Activated CD8-positive, alpha-beta memory T cell treated with anti-CD3 and anti-CD28 coated beads, Interleukin-2, amount 50 U/mL, for 4 hours (primary cell): ENCODE measurements around the gene AKAP12.

Source experiments
- DNase-seq: peaks from one replicate; pipeline ENCODE4 v3.0.0-alpha.2; 2020

AKAP12 gene

GRCh38 chr6:151239603-151240035 is at the start of gene AKAP12:
AKAP12 (plus strand) TSS chr6:151239967; CDS start chr6:151240563, 596 bp downstream.
- DNase-seq = no peak

- no peak for DNase-seq
These were observed 48.2 kb upstream of the AKAP12 start for GRCh38 chr6:151191527-151191926.

GRCh38 chr6:151196555-151196954 is 43.2 kb upstream of the AKAP12 start:
- DNase-seq = no peak

GRCh38 chr6:151197556-151197955 is 42.2 kb upstream of the AKAP12 start:
- no peak for DNase-seq

GRCh38 chr6:151199991-151200390 is 39.8 kb upstream of the AKAP12 start:
- no peak for DNase-seq

GRCh38 chr6:151205721-151206600 is 33.8 kb upstream of the AKAP12 start:
- no peak for DNase-seq

GRCh38 chr6:151207674-151208073 is 32.1 kb upstream of the AKAP12 start:
- DNase-seq = no peak

- DNase-seq = no peak
These were observed 30.5 kb upstream of the AKAP12 start for GRCh38 chr6:151209071-151209831.

- no peak for DNase-seq
These were observed 28.7 kb upstream of the AKAP12 start for GRCh38 chr6:151211075-151211474.

GRCh38 chr6:151213352-151213751 is 26.4 kb upstream of the AKAP12 start:
- DNase-seq = no peak

GRCh38 chr6:151215999-151216398 is 23.8 kb upstream of the AKAP12 start:
- DNase-seq = no peak

GRCh38 chr6:151216804-151217203 is 23.0 kb upstream of the AKAP12 start:
- no peak for DNase-seq

GRCh38 chr6:151219192-151219591 is 20.6 kb upstream of the AKAP12 start:
- no peak for DNase-seq

- no peak for DNase-seq
These were observed 15.7 kb upstream of the AKAP12 start for GRCh38 chr6:151224076-151224475.

- DNase-seq = no peak
These were observed 13.8 kb upstream of the AKAP12 start for GRCh38 chr6:151225919-151226318.

- DNase-seq = no peak
These were observed 10.9 kb upstream of the AKAP12 start for GRCh38 chr6:151228788-151229400.

- DNase-seq = no peak
These were observed 10.1 kb upstream of the AKAP12 start for GRCh38 chr6:151229401-151230276.

GRCh38 chr6:151230277-151230577 is 9.5 kb upstream of the AKAP12 start:
- DNase-seq = no peak

- DNase-seq = no peak
These were observed 6.9 kb upstream of the AKAP12 start for GRCh38 chr6:151232899-151233298.

GRCh38 chr6:151233731-151234130 is 6.0 kb upstream of the AKAP12 start:
- DNase-seq = no peak

- DNase-seq = no peak
These were observed 2.9 kb upstream of the AKAP12 start for GRCh38 chr6:151236668-151237401.
